ENCODE measurements around the gene ZNF326.

The ZNF326 gene

GRCh38 chr1:89994805-89995597, at the start of gene ZNF326:
ZNF326 (plus strand) TSS chr1:89995110; CDS start chr1:89995258, 148 bp downstream.
- peak; percentile 92 for DNase-seq (ENCODE audit: low read depth)

GRCh38 chr1:89945852-89946476, 48.9 kb upstream of the ZNF326 start:
- no peak for DNase-seq (ENCODE audit: low read depth)

GRCh38 chr1:89946532-89946931, 48.4 kb upstream of the ZNF326 start:
- no peak for DNase-seq (ENCODE audit: low read depth)

GRCh38 chr1:89948722-89949345, 46.1 kb upstream of the ZNF326 start:
- DNase-seq (ENCODE audit: low read depth) = no peak

- no peak for DNase-seq (ENCODE audit: low read depth)
Measured at GRCh38 chr1:89949991-89950624, 44.8 kb upstream of the ZNF326 start.

GRCh38 chr1:89950703-89951102, 44.2 kb upstream of the ZNF326 start:
- DNase-seq (ENCODE audit: low read depth) = no peak

- no peak for DNase-seq (ENCODE audit: low read depth)
Measured at GRCh38 chr1:89951766-89952604, 42.9 kb upstream of the ZNF326 start.

- DNase-seq (ENCODE audit: low read depth) = no peak
Measured at GRCh38 chr1:89952605-89953130, 42.2 kb upstream of the ZNF326 start.

GRCh38 chr1:89953131-89953626, 41.7 kb upstream of the ZNF326 start:
- peak; percentile 13 for DNase-seq (ENCODE audit: low read depth)

GRCh38 chr1:89953929-89954328, 41.0 kb upstream of the ZNF326 start:
- no peak for DNase-seq (ENCODE audit: low read depth)

GRCh38 chr1:89954401-89954800, 40.5 kb upstream of the ZNF326 start:
- DNase-seq (ENCODE audit: low read depth) = no peak

- no peak for DNase-seq (ENCODE audit: low read depth)
Measured at GRCh38 chr1:89955311-89956205, 39.4 kb upstream of the ZNF326 start.

- DNase-seq (ENCODE audit: low read depth) = no peak
Measured at GRCh38 chr1:89957107-89957506, 37.8 kb upstream of the ZNF326 start.

- no peak for DNase-seq (ENCODE audit: low read depth)
Measured at GRCh38 chr1:89958851-89959654, 35.9 kb upstream of the ZNF326 start.

- no peak for DNase-seq (ENCODE audit: low read depth)
Measured at GRCh38 chr1:89959719-89960118, 35.2 kb upstream of the ZNF326 start.

- no peak for DNase-seq (ENCODE audit: low read depth)
Measured at GRCh38 chr1:89962024-89962741, 32.7 kb upstream of the ZNF326 start.

GRCh38 chr1:89962742-89963075, 32.2 kb upstream of the ZNF326 start:
- DNase-seq (ENCODE audit: low read depth) = no peak

GRCh38 chr1:89965193-89965768, 29.6 kb upstream of the ZNF326 start:
- no peak for DNase-seq (ENCODE audit: low read depth)
